Adrenal gland (tissue), 12 donors: ENCODE measurements around the gene ERCC3. TPM values are rescaled to one million over a fixed set of nuclear protein-coding genes. Genes with fewer than 3 reads are reported as not detected.

Experiments used
- DNase-seq, 7 donors: peaks; one replicate each; pipeline ENCODE4 v3.0.0-alpha.2; 2019 to 2020
- H3K27ac ChIP-seq, 5 donors: fragments of 200-600 bp; sonication (generic) in 4 of 5; 1 replicate in 3 of 5; 2 replicates in 2 of 5; pipeline versions ENCODE4 v1.5.1 to v1.8.0; 2016 to 2020; ENCODE audit warnings: mild to moderate bottlenecking in 1 of 5
- H3K27me3 ChIP-seq: fragments of 200-600 bp; 2 replicates; pipeline ENCODE4 v1.8.0; 2021
- H3K36me3 ChIP-seq, 2 donors: fragments of 200-600 bp; replicated peaks in 1 of 2; 1 replicate in 1 of 2; 2 replicates in 1 of 2; pipeline versions ENCODE4 v1.5.1 to v1.8.0; 2018 to 2022
- H3K4me1 ChIP-seq, 2 donors: fragments of 200-600 bp; replicated peaks in 1 of 2; 1 replicate in 1 of 2; 2 replicates in 1 of 2; pipeline versions ENCODE4 v1.5.1 to v1.8.0; 2018 to 2021
- H3K4me3 ChIP-seq, 4 donors: fragments of 200-600 bp; sonication (generic) in 3 of 4; one replicate each; pipeline ENCODE4 v1.5.1; 2016 to 2018
- H3K9me3 ChIP-seq, 3 donors: fragments of 200-600 bp; sonication (generic) in 1 of 3; replicated peaks in 1 of 3; 1 replicate in 2 of 3; 2 replicates in 1 of 3; pipeline versions ENCODE4 v1.5.1 to v1.8.0; 2016 to 2021
- POLR2A ChIP-seq, 2 donors: fragments of 450-650 bp; IDR thresholded peaks; one replicate each; pipeline ENCODE4 v1.6.1; 2017; ENCODE audit warnings: antibody characterized with exemption in 2 of 2, mild to moderate bottlenecking in 2 of 2, moderate library complexity in 1 of 2
- WGBS, 4 donors: extraction: QIAGEN DNeasy Blood & Tissue Kit in 2 of 4; methylation state at CpG; one replicate each; pipeline versions ENCODE4 v1.1.5 to v1.1.7; 2013 to 2017; 5-methylcytosine and 5-hydroxymethylcytosine counted together
- intact Hi-C, 2 donors: fragments of 100-400 bp; cut with DNase I; formaldehyde crosslinking; loops; one replicate each; pipeline versions ENCODE4 v1.14.1 to v1.15.0; 2022 to 2023
- polyA plus RNA-seq, 3 donors: library from polyadenylated mRNA; stranded (reverse); fragments of 200-250 nt in 2 of 3; fragments of 350-450 nt in 1 of 3; fragmentation: Illumina TruSeq in 1 of 3; extraction: RNeasy Lipid Tissue Mini Kit (QIAGEN cat#74804) in 1 of 3; gene quantifications; one replicate each; pipeline ENCODE4 v1.2.3, GENCODE V29; 2013 to 2014
- total RNA-seq, 9 donors: library from RNA; depleted of rRNA in 4 of 9; stranded (reverse); fragments of >200 nt in 4 of 9; fragments of 120-200 nt in 1 of 9; fragmentation: NEBNext Ultra II Directional in 1 of 9; extraction: Animal tissue kit (Norgen Biotek cat#: 25700) in 1 of 9; gene quantifications; one replicate each; pipeline versions ENCODE4 v1.1.0 to v1.2.4, GENCODE V29; 2013 to 2023
- TF ChIP-seq, protein P1 (sequence below), 6 experiments: fragments of 450-650 bp in 4 of 6; fragments of 200-600 bp in 2 of 6; sonication (generic) in 1 of 6; IDR thresholded peaks; 1 replicate in 5 of 6; 2 replicates in 1 of 6; pipeline versions ENCODE4 v1.5.1 to v1.8.0; 2016 to 2021; ENCODE audit warnings: antibody characterized with exemption in 6 of 6, mild to moderate bottlenecking in 2 of 6, moderate library complexity in 1 of 6
- donor health status: healthy with polysubstance abuse.
- donor health status: Bipolar disorder and iron deficiency.
- donor health status: DM: yes; HTN: yes; CAD: no.
- donor health status: DM: no; HTN: no; CAD: no.
- donor health status: DM: no; HTN: no; CAD: no.
- donor health status: DM: yes; HTN: yes; CAD: no.

ERCC3 gene
- total and polyA plus RNA-seq, 12 donors, result 26.7 to 65.8 (median 37.5) TPM

- no peaks in the 10 kb centered on the region for H3K4me1 ChIP-seq
- no peak overlapping the region for H3K4me3 ChIP-seq
- peaks cover 0 to 61% of the 10 kb centered on the region in 2 donors for H3K36me3 ChIP-seq
- intact Hi-C loops, result loop anchor here (5.0 kb wide), 3 partner anchors 96 to 161 kb away; partner anchors contain the start of gene PROC (in 1 of the 2)
- DNase-seq, result no peak
- H3K9me3 ChIP-seq, result no peaks in the 10 kb centered on the region
- H3K27me3 ChIP-seq, result no peaks in the 10 kb centered on the region
- TF ChIP-seq, protein P1, sequence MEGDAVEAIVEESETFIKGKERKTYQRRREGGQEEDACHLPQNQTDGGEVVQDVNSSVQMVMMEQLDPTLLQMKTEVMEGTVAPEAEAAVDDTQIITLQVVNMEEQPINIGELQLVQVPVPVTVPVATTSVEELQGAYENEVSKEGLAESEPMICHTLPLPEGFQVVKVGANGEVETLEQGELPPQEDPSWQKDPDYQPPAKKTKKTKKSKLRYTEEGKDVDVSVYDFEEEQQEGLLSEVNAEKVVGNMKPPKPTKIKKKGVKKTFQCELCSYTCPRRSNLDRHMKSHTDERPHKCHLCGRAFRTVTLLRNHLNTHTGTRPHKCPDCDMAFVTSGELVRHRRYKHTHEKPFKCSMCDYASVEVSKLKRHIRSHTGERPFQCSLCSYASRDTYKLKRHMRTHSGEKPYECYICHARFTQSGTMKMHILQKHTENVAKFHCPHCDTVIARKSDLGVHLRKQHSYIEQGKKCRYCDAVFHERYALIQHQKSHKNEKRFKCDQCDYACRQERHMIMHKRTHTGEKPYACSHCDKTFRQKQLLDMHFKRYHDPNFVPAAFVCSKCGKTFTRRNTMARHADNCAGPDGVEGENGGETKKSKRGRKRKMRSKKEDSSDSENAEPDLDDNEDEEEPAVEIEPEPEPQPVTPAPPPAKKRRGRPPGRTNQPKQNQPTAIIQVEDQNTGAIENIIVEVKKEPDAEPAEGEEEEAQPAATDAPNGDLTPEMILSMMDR (IDR thresholded peaks at IDR 0.05), result no peak
- no peak for TF ChIP-seq POLR2A (IDR thresholded peaks at IDR 0.05)
- H3K27ac ChIP-seq, result no peak overlapping the region
These were observed 27.4 kb upstream of the ERCC3 start for GRCh38 chr2:127321303-127321702.

DNA sequence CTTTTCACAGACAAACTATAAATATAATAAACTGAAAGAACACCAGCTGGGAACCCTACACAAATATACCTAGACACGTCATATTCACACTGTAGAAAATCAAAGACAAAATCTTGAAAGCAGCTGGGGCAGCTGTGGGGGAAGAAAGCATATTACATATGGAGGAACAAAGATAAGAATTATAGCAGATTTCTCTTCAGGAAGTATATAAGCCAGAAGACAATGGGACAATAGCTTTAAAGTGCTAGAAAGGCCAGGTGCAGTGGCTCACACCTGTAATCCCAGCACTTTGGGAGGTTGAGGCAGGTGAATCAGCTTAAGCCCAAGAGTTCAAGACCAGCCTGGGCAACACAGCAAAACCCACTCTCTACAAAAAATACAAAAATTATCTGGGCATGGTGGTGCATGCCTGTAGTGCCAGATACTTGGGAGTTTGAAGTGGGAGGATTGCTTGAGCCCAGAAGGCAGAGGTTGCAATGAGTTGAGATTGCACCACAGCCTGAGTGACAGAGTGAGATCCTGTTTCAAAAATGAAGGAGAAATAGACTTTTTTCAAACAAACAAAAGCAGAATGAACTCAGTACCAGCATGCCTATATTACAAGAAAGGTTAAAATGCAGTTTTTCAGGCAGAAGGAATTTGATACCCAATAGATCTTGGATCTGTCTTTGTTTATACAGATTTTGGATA lies 26.8 kb upstream of the ERCC3 start:
- intact Hi-C loops, result loop anchor here (5.0 kb wide), 3 partner anchors 97 to 162 kb away; partner anchors contain the start of gene PROC (in 1 of the 2)
- H3K36me3 ChIP-seq, result peaks cover 0 to 67% of the 10 kb centered on the region in 2 donors

GRCh38 chr2:127320067-127320466 lies 26.1 kb upstream of the ERCC3 start:
- Histone ChIP-seq H3K4me1 (no peaks in the 10 kb centered on the region), H3K9me3 (no peaks in the 10 kb centered on the region), H3K4me3 (no peak overlapping the region), H3K27ac (no peak overlapping the region), H3K36me3 (peaks cover 0 to 64% of the 10 kb centered on the region in 2 donors), H3K27me3 (no peaks in the 10 kb centered on the region)
- no peak for DNase-seq
- 89 to 100% (median 97%) methylated on average over 1 of the region's 1 CpG for WGBS, 4 donors
- TF ChIP-seq POLR2A (IDR thresholded peaks at IDR 0.05), result no peak
- TF ChIP-seq, protein P1 (IDR thresholded peaks at IDR 0.05), result no peak
- intact Hi-C loops, result loop anchor here (5.0 kb wide), 3 partner anchors 97 to 162 kb away; partner anchors contain the start of gene PROC (in 1 of the 2)

More for the DNA sequence above, 26.8 kb upstream of the ERCC3 start:
- H3K9me3 ChIP-seq, result no peaks in the 10 kb centered on the region
- no peaks in the 10 kb centered on the region for H3K4me1 ChIP-seq
- no peak overlapping the region for H3K27ac ChIP-seq
- DNase-seq, result no peak
- H3K4me3 ChIP-seq, result no peak overlapping the region
- no peaks in the 10 kb centered on the region for H3K27me3 ChIP-seq
- TF ChIP-seq, protein P1 (IDR thresholded peaks at IDR 0.05), result no peak
- TF ChIP-seq POLR2A (IDR thresholded peaks at IDR 0.05), result no peak
- WGBS, 4 donors, result 51 to 96% (median 91%) methylated on average over 1 of the region's 1 CpG

- Histone ChIP-seq H3K4me3 (no peak overlapping the region), H3K27ac (no peak overlapping the region), H3K4me1 (no peaks in the 10 kb centered on the region), H3K9me3 (no peaks in the 10 kb centered on the region), H3K27me3 (no peaks in the 10 kb centered on the region), H3K36me3 (peaks cover 0 to 51% of the 10 kb centered on the region in 2 donors)
- no peak for TF ChIP-seq POLR2A (IDR thresholded peaks at IDR 0.05)
- TF ChIP-seq, protein P1 (IDR thresholded peaks at IDR 0.05), result no peak
- WGBS, 4 donors, result 85 to 92% (median 90%) methylated on average over 7 of the region's 7 CpGs
- intact Hi-C loops, result no loop called here
- DNase-seq, result no peak
These were observed 20.4 kb upstream of the ERCC3 start for GRCh38 chr2:127314193-127314988.
